Measurements from ENCODE around the gene ZNF219.
A peak's percentile ranks its signal among the peaks of the same experiment; 100 is the strongest.

Gene ZNF219

DNA sequence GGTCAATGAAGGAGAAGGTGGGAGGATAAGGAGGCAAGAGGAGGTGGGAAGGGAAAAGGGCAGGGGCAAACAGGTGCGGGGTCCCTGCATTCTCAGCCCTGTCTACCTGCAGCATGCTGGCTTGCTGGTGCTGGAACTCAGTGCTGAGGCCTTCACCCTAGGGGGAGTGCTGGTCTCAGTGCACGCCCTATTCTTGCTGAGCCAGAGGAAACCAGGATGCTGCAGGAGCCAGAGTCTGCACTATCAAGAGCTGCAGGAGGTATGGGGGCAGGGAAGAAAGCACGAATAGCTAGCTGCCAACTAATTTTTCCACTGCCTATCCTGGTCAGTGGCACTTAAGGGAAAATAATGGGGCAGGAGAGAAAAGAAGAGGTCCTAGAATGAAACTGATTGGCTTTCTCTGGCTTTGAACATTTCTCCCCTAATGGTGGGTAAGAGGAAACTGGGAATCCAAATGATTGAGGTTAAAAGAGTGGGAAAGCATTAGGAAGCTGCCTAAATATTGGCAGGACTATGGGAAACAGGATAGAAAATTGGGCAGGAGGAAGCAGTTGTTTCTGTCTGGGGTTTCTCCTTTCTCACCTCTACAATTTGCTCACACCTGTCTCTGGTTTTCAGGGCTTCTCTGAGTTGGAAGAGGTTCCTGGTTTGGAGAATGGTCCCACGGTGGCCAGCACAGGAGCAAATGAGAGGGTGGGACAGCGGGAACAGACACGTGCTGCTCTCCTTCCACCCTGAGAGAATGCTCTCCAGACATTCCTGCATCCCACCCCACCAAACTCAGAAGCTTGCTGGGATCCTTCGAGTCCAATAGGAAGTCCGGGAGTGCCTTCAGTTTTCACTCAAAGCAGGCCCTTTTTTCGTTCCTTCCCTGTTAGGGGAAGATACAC lies 4.3 kb upstream of the ZNF219 start:
- no peak for DNase-seq (ENCODE audit: low read depth in 2 of 2)

DNA sequence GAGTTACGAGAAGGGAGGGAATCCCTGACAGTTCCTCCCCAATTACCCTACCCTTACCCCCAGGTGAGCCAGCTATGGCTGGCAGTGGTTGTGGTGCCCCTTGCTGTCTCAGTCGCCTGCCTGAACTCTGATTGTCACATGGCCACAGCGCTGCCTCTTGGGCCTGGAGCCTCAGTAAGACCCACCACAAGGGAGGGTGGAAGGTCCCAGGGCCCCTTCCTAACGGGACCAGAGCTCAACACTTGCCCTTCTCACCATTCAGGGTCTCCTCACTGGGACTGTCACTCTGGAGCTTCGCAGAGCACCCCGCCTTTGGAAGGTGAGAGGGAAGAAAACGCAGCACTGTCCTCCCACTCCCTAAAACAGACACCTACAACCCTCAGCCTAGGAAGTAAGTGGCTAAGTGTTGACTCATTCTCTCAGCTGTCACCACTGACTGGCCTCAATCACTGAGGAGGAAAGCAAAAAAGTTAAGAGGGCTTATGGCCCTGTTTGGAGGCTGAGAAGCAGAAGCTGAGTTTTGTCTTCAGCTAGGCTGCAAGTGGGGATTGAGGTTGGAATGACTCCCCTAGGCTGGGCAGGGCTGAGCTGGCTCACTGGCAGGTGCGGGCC lies 3.5 kb upstream of the ZNF219 start:
- DNase-seq (ENCODE audit: low read depth in 2 of 2) = no peak

DNA sequence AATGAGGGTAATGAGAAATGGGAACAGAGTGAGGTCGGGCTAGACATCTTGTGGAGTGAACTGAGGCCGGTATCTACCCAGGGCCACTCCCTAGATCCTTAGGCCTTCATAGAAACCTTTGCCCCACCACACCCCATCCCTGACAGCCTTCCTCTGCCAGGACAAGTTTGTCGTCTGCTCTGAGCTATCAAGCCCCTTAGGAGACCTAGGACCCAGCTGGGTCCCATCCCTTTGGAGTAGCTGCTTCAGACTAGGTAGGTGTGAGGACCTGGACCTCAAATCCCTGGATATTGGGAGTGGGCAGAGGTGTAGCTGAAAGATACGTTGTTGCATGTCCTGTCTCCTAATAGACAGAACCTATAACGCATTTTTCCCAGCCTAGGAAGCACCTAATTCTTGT lies 2.5 kb upstream of the ZNF219 start, which contains the start of gene TMEM253:
Gene TMEM253 (plus strand): TSS at position 136 of the 400 bp plus-strand sequence. CDS start 278 bp downstream, outside the sequence.
- DNase-seq (ENCODE audit: low read depth in 2 of 2) = no peak

DNA sequence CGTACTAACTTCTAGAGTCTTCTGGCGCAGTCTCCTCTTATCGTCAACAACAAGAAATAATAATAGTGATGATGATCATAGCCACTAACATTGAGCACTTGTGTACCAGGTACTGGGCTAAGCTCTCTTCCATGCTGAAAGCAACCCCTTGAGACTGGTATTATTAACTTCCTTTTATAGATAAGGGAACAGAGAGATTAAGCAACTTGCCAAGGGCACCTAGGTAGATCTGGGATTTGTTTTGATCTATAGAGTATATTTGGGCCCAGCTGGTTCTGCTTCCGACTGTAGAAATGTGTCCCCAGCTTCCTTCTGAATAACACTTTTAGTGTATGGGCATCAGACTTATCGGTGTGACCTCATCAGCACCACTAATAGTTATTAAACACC lies 1.1 kb upstream of the ZNF219 start:
- no peak for DNase-seq (ENCODE audit: low read depth in 2 of 2)

DNA sequence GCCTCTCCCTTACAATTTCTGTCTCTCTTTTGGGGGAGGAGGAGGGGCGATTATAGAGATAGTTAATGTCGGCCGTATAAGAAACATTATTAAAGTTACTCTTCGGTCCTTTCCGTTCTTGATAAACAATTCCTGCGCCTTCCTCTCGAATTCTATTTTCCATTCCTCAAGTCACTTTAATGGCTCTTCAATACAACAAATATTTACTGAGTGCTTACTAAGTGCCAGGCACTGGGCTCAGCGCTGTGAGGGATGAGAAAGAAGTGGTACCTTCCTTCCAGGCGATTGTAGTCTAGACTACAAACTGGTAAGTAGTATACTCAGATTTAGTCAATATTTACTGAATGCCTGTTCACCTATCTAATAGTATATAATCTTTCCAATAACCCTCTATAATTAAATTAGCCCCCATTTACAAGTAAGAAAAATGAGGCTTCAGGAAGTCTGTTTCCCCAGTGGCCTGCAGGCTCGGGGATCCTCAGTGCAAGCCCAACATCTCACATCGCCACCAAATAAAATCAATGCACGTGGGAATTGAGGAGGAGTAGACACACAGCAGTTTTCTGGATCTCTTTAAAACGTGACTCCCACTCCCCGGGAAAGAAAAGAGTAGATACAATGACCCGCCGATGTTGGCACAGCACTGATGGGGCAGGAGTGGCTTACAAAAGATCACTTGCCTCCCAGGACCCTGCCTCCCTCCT lies 589 bp upstream of the ZNF219 start:
- no peak for DNase-seq (ENCODE audit: low read depth in 2 of 2)

DNA sequence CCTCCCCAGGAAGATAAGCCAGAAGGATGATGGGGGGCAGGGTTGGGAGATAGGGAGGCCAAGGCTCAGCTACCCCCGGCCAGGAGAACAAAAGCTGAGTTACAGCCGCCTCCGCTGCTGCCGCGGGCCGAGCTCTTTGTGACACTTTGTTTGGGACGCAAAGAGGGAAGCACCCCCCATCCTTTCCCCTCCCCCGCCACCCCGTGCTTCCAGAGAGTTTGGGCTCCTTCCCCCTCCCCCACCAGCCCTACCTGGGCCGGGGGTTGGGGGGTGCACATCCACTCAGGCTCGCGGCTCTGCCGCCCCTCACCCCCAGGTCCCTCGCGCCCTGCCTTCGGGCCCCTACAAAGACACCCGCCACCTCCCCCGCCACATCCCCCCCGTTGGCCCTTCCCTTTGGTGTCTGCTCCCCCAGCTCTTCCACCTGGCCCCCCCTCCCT lies 799 bp downstream of the ZNF219 start:
- DNase-seq (ENCODE audit: low read depth in 2 of 2) = no peak

DNA sequence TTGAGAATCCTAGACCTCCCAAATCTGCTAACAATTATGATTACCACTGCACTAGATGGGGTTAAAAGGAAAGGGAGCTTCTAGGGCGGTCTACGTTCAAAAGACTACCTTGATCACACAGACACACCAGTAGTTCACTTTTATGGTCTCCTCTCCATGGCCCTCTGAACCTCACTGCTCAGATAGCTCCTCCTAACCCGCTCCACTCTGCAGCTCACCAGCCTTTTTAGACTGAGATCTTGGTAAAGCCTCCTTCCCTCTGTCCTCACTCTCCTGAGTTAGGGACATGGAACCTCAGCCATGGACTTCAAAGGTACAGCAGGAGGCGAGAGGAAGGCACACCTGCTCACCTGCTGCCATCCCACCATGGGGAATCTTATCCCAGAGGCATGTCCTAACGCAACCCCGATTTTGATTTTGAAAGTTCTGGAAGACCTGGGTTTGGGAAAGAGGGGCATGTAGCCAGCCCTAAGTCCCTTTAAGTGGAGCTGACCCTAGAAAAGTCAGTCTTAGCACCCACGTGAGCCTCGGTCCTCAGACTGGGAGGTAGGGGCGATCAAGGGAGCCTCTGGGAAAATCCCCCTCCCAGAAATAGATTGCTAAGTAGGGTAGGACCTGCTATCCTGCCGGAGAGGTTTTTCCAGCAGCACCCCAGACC lies 1.3 kb downstream of the ZNF219 start:
- DNase-seq (ENCODE audit: low read depth in 2 of 2) = no peak

DNA sequence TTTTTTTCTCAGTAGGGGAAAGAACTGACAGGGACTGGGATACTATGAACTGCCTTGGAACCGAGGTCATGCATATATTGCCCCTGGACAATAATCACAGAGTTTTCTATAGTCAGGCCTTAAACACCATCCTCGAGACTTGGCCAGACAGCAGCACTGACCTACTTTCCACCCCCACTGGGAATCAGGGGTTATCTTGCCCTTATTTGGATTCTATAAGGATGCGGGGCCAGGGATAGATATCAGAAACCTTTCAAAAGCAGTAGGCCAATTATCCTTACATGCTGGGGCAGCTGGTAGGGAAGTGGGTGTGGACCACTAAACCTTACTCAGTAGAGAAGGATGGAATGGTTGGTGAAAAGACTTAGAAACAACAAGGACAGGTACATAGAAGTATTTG lies 2.0 kb downstream of the ZNF219 start:
- DNase-seq (ENCODE audit: low read depth in 2 of 2) = no peak

DNA sequence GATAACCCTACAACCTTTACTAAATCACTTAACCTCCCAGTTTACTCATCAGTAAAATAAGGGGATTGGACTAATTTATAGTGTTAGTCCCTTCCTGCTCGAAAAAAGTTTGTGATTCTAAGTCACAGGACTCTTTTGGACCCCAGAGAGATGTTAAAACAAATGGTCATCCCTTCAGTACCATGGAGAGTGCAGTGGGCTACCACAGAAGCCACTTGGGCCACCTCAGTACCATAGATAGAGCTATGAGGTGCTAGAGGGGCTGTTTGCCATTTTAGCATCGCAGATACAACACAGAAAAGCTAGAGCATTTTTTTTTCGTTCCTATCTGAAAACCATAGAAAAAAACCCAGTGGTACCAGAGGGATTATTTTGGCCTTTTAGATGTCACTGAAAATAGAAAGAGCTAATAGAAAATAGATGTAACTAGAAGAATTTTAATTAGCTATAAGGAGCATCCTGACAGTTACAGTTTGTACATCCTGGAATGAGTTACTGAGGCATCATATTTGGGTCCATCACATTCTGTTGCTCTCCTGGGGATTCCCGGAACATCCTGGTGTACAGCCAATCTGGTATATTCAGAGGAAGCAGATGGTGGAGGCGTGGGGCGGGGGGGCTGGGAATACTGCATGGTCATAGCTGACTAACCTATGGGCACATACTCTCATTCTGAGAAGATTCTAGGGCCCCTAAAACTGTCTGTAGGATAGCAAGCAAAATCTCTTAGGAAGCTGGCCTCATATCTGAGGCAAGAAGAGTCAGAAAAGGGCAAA lies 2.8 kb downstream of the ZNF219 start:
- no peak for DNase-seq (ENCODE audit: low read depth in 2 of 2)

DNA sequence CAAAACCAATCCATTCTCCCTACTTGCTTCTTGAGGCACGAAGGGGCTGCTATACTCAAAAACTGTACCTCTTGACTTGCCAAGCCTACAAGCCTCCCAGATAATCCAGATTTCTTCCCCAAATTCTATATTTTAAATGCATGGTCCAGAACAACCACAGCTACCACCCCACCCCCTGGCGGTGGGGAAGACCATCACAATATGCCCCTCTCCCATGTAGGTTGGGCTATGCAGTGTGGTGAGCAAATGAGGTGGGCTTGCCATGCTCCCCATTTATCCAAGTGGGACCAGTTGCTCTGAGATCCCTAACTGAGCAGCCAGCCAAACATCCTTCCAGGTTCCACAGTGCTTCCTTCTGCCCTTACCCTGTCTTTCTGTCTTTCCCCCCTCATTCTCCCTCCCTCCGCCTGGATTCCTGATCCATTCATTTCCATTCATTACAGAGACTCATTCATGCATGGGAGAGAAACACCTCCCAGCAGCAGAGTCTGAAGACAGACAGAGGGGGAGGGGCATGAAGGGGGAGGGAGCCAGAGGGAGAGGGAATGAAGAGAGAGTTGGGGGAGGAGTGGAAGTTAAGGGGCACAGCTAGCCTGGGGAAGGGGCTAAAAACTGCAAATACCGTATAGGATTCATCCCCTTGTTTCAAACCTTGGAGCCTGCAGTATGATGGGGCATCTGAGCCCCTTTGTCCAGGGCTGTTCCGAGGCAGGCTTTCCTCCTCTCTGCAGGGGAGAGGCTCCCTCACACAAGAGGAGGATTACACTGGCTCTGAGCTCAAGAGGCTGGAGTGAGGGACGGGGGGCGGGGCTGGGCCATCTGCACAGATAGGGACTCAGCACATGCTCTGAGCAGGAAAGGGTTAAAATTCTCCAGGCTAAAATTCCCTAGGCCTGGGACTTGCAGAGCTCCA lies 4.4 kb downstream of the ZNF219 start:
- no peak for DNase-seq (ENCODE audit: low read depth in 2 of 2)

DNA sequence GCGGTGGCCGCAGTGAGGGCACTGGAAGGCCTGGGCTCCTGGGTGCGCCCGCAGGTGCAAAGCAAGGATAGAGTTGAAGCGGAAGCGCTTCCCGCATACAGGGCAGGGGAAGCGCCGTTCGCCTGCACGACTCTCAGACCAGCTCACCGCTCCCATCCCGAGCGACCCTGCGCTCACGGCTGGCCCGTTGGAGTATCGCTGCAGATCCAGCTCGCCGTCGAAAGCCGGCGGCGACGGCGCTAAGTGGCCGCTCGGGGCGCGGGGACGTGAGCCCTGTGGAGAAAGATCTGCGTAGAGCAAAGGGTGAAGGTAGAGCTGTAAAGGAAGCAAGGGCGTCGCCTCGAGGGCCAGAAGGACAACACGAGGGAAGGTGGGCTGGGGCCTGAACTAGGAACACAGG lies 5.4 kb downstream of the ZNF219 start:
- DNase-seq (ENCODE audit: low read depth in 2 of 2) = no peak

DNA sequence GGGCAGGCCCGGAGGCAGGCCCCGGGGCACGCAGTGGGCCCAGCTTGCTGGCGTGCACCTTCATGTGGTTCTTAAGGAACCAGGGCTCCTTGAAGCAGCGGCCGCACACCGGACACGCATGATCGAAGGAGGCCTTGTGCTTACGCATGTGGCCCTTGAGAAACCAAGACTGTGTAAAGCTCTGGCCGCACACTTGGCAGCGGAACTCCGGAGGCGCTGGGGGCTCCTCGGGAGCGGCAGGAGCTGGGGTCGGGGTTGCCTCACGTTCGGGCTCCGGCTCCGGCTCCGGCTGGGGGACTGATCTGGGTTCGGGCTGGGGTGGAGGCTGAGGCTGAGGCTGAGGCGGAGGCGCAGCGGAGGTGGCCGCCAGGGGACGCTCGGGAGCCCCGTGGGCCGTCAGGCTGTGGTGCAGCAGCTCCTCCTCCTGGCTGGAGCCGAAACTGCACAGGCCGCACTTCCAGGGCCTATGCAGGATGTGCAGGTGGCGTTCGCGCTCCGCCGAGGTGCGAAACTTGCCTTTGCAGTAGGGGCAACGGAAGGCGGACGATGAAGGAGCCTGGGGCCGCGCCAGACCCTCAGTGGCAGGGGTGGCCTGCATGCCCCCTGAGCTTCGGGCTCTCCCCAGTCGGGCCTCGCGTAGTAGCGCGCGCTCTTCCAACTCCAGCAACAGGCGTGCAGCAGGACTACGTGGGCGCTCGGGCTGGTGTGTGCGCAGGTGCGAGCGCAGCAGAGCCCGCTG lies 6.0 kb downstream of the ZNF219 start:
- DNase-seq (ENCODE audit: low read depth in 2 of 2) = peak; percentile 73 to 78

DNA sequence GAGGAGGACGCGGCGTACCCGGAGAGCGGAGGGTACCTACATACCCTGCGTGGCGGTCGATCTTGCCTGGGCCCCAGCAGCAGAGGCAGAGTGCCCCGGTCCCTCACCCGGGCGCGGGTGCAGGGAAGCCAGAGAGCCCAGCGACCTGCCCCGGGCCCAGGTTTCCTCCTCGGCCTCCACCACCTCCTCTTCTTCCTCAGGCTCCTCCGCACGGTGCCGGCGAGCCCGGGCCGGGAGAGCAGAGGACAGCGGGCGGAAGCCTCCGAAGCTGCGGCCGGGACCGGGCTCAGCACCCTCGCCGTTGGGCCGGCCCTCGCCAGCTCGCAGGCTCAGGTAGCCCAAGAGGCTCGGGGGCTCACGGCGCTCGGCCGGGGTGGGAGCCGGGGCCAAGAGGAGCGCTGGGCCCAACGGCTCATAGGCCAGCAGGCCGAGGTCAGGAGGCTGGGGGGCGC lies 6.6 kb downstream of the ZNF219 start:
- no peak for DNase-seq (ENCODE audit: low read depth in 2 of 2)

DNA sequence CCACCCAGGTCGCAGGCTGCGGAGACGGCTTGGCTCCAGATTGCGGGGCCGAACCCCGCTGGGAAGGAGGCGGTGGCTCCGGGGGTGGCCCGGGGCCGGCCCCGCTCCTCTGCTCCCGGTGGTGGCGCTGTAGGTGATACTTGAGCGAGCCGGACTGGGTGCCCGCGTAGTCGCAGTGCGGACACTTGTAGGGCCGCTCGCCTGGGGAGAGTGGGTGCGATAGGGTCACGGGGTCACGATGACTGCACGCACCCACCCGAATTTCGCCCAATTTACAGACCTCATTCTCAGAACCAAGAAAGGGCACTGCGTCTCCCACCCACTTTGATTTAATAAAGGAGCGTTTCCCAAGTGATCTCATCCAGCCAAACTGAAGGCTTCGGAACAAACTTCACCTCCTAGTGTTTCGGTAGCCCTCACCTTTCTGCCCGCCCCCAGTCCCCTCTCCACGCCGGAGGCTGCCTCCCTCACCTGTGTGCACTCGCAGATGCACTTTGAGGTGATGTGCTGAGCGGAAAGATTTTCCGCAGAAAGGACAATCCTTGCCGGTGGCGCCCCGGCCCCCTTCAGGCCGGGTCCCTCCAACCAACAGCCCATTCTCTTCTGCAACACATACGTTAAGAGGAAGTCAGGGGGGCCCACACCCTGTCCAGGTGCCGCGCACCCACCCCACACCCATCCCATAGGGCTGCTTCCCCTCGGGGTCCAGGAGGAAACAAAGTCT lies 7.4 kb downstream of the ZNF219 start:
- DNase-seq (ENCODE audit: low read depth in 2 of 2) = no peak

DNA sequence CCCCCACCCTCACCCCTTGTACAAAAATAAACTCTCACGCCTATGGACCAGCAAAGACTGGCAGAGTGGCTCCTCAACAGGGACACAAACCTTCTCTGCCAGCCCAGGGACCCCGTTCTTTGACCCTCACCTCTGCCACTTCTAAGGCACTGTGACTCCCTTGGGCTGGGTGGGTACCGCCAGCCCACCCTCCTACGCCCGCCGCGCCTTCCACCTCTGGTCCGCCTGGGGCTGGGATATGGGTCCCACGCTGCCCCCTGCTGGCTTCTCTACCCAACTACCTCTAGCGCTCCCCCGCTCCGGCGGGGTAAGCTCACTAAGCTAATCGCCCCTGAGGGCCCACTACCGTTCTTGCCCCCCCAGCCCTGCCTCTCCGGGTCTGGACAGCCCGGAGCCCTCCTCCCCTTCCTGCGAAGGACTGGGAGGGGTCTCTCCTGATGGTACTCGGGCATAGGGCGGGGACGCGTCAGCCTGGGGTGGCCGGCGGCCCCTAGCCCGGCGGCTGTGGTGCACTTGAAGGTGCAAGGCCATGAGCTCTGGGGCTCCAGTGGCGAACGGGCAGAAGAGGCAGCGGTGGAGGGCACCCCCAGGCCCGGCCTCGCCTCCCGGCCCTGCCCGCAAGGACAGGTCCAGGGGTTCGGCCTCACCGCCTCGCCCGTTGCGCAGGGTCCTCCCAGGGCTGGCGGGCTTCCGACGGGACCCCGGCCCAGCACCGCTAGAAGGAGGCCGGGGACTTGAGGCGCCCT lies 8.1 kb downstream of the ZNF219 start:
- DNase-seq (ENCODE audit: low read depth in 2 of 2) = no peak

DNA sequence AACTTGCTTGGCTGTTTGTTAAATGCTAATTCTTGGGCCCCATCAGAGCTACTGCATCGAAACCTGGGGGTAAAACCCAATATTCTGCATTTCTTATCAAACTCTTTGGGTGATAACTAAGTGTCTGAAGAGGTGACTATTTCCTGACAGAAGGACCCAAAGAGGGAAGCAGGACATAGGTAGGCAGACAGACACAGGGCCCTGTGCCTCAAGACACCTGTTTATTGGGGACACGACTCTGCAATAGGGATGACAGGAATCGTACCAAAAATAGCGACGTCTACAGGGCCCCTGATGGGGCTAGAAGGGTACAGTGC lies 8.6 kb downstream of the ZNF219 start:
- no peak for DNase-seq (ENCODE audit: low read depth in 2 of 2)

DNA sequence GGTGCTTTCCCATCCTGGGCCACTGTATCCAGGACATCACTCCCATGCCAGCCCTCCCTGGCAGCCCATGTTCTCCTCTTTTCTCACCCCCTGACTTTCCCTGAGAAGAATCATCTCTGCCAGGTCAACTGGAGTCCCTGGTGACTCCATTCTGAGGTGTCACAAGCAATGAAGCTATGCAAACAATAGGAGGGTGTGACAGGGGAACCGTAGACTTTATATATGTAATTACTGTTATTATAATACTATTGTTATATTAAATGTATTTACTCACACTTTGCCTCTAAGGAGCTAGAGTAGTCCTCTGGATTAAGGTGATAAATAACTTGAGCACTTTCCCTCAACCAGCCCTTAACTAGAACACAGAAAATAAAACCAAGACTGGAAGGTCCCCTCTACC lies 9.2 kb downstream of the ZNF219 start:
- DNase-seq (ENCODE audit: low read depth in 2 of 2) = no peak

DNA sequence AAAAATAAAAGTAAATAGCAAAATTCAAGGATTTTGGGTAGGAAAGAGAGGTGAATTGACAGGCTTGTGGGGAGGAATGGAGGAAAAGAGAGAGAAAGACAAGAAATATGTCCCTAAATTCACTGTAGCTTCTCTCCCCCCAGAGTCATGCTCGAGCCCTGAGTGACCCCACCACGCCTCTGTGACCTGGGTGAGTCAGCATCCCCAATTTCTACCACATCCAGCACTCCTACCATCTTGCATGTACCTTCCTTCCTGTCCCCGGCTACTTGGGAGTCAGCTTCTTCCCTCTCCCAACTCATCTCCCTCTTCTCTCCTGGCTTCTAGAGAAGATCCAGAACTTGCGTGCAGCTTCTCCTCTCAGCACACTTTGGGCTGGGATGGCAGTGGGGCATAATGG lies 9.8 kb downstream of the ZNF219 start:
- DNase-seq (ENCODE audit: low read depth in 2 of 2) = no peak

Data from stimulated activated CD8-positive, alpha-beta memory T cell treated with anti-CD3 and anti-CD28 coated beads, Interleukin-7, amount 100 ng/mL, for 4 hours (primary cell).